Mucosa of stomach (tissue), 1 donor: ENCODE measurements around the gene ENTPD8.

ENCODE experiments used
- H3K27me3 ChIP-seq: one replicate; pipeline ENCODE4 v1.7.0; 2013; ENCODE audit warnings: mild to moderate bottlenecking, low read length; ENCODE audit not compliant: control insufficient read depth, insufficient read depth
- H3K36me3 ChIP-seq: one replicate; pipeline ENCODE4 v1.7.0; 2013; ENCODE audit warnings: low read length; ENCODE audit not compliant: control insufficient read depth, insufficient read depth
- H3K4me1 ChIP-seq: one replicate; pipeline ENCODE4 v1.7.0; 2013; ENCODE audit warnings: mild to moderate bottlenecking, low read length; ENCODE audit not compliant: control insufficient read depth, insufficient read depth
- H3K4me3 ChIP-seq: one replicate; pipeline ENCODE4 v1.7.0; 2013; ENCODE audit warnings: low read length
- H3K9ac ChIP-seq: one replicate; pipeline ENCODE4 v1.7.0; 2013; ENCODE audit warnings: mild to moderate bottlenecking, low read length, moderate library complexity
- H3K9me3 ChIP-seq: one replicate; pipeline ENCODE4 v1.7.0; 2013; ENCODE audit warnings: mild to moderate bottlenecking, low read length, moderate library complexity; ENCODE audit not compliant: control insufficient read depth
- donor health status: Pancreatic carcinoma.

The ENTPD8 gene

DNA sequence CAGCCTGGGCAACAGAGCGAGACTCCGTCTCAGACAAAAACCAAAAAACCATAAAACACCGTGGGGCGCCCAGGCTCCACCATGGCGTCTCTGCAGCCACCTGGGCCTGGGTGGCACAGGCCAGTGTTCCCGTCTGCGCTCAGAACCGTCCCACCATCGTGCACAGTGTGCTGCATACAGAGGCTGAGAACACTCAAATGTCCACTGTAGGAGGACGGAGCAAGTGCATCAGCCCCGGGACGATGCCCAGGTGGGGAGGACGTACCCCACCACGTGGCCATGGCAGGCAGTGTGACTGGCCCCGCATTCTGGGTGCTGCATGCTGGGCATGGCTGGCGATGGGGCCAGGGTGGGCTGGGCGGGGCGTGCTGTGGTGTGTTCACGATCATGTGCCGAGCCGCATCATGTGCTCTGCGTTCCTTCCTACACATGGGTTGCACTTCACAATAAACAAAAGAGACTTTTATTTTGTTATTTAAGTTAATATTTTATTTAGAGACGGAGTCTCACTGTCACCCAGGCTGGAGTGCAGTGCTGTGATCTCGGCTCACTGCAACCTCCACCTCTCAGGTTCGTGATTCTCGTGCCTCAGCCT lies 56.0 kb downstream of the ENTPD8 start:
- no peaks in the 10 kb centered on the region for H3K4me1 ChIP-seq
- no peaks in the 10 kb centered on the region for H3K9me3 ChIP-seq
- H3K4me3 ChIP-seq, result no peak overlapping the region
- no peak overlapping the region for H3K9ac ChIP-seq
- no peaks in the 10 kb centered on the region for H3K36me3 ChIP-seq
- no peaks in the 10 kb centered on the region for H3K27me3 ChIP-seq
